HG03520 (cell line): ENCODE measurements around the gene WNT5B.

Experiments
- ATAC-seq: cut with Tn5 transposase; IDR thresholded peaks from one replicate; pipeline ENCODE4 v1.9.1; 2021; ENCODE audit warnings: mild to moderate bottlenecking, moderate library complexity; ENCODE audit not compliant: unreplicated experiment

Gene WNT5B

DNA sequence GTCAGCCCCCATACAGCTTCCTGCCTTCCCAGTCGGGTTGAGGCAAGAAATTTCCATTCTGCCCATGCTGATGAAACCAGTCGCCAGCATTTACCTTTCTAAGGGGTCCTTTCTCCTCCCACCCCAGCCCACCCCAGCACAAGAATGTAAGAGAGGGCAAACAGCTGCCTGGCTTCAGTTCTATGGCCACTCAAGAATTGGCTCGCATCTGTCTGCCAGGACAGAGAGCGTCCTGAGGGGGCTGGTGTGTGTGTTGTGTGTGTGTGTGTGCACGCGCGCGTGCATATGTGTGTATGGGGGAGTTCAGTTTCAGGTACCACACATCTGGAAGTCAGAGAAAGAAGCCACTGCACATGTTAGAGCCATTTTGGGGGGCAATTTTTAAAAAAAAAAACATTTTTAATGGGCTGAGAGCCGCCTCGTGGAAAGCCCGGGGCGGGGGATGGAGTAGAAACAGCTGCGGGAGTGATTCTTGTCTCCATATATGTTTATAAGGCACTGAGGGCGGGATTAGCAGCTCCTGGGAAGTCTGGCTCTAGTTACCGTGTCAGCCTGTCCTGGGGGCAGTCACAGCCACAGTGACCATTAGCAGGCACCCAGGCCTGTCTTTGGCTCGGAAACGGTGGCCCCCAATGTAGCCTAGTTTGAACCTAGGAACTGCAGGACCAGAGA lies at the start of gene WNT5B:
TSS of gene WNT5B (plus strand) at position 566 of the 672 bp plus-strand sequence. CDS start 2,124 bp downstream, outside the sequence.
- ATAC-seq: no peak

DNA sequence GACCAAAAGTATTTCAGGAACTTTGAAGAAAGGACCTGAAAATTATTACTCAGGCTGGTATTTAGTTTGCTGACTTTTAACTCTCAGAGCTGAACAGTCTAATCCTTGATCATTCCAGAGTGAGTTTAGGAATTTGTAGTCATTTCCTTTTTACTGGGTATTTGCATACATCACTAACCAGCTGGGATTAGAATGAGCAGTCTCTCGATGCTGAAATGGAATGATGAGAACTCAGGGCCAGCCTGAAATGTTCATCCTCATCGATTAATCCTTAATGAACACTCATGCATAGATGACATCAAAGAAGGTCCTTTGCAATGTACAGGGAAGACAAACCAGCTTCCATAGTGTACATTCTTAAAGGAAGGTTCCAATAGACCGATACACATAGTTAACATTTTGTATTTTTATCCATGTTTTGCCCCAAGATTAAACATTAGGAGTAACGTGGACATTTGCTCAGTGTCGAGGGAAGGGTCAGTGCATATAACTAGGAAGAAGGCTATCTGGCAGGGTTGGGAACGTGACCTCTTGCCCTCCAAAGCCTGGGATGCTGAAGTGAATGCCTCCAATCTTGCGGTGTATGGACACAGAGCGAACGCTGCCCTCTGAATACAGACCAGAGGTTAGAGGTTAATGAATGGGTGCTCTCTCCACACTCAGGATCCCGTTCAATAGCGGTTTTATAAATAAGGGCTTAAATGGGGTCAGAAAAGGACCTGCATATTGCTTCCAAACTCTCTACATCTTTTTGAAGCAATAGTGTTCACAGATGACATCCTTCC lies 49.2 kb upstream of the WNT5B start:
- no peak for ATAC-seq

DNA sequence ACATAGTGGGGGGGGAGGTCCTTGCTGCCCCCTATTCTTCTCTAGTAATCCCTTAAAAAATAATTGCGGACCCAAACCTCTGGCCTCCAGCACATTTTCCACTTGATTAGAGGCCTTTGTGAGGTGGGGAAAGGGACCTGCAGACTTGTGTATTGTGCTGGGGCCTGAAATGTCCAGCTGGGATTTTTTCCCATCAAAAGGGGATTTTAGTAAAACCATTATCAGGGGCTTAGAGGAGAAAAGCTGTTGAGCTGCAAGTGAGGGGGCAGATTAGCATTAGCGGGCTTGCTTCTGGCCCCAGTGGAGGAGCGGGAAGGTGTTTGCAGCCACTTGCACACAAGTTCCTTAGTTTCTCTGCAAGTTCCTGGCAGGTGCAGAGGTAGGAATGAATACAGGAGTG lies 48.5 kb upstream of the WNT5B start:
- no peak for ATAC-seq

DNA sequence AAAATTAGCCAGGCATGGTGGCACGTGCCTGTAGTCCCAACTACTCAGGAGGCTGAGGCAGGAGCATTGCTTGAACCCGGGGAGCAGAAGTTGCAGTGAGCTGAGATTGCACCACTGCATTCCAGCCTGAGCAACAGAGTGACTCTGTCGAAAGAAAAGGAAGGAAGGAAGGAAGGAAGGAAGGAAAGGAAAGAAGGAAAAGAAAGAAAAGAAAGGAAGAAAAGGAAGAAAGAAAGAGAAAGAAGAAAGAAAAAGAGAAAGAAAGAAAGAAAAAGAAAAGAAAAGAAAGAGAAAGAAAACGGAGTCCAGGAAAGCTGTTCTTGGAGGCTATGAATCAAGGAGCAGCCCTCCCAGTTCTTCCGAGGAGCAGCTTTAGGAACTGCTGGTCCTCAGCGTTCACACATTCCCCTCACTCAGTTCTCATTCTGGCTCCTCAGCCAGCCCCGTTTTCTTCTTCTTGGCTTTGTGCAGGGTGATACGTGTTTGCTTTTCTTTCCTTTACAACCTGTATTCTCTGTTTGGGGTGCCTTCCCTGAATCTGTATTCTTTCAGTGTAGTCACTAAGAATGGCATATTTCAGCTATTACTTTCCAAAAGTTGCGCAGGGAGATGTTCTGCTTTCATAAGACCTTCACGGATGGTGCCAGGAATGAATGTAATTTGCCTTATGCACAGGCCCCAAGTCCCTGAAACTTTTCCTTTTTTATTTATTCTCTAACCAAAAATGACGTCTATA lies 46.9 kb upstream of the WNT5B start:
- no peak for ATAC-seq

DNA sequence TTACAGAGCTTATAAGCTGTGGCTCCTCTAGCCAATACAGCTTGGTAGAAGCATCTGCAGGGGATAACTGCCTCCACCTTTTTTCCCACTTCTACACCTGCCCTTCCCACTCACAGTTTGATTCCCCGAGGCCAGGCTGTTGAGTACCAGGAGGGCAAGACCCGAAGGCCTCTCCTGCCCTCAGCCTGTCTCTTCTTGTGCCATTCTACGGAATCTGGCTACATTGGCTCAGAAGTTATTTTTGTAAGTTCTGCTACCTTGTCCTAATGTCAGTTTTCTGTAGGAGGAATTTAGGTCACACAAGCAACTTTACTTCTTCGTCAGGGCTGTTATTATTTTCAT lies 46.4 kb upstream of the WNT5B start:
- ATAC-seq: no peak

DNA sequence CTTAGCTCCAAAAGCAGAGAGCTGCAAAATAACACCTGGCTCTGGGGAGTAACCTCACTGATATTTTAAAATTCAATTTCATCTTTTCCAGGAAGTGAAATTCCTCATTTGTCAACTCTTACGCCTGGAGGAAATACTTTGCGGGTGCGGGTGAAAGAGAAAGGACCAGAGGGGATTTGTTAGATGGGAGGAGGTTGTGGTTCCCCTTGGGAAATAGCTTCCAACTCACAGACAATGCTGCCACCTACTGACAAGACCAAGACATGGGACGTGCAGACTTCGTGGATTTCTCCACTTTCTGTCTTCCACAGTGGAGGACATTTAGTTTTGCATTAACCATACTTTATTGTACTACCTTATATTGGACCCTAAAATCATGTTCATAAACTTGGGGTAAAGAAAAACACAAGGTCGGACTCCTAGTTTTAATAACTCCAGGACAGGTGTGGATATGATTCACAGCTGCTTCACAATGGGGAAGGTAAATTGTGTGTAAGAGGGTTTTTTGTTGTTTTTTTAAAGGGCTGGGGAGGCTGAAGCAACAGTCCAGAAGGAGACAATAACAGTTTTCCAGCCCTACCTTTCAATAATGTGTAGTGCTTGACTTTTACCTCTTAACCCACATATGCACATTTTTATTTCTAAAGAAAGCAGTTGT lies 45.5 kb upstream of the WNT5B start:
- ATAC-seq: no peak

DNA sequence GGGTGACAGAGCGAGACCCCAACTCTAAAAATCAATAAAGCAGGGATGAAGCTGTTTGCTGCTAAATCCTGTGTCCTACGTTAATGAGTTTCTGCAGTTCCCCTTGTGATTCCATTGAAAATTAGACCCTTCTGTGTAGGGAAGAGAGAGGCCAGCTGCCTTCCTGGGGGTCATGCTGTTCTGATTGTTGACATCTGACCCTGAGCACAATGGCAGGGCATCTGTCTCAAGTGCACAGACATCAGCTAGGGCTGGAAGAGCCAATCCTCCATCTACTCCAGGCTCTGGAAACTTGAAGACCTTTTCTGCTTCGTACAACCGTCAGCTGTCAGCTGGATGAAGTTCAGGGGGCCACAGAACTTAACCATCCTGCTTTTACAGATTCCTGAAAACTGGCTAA lies 44.7 kb upstream of the WNT5B start:
- ATAC-seq: no peak

DNA sequence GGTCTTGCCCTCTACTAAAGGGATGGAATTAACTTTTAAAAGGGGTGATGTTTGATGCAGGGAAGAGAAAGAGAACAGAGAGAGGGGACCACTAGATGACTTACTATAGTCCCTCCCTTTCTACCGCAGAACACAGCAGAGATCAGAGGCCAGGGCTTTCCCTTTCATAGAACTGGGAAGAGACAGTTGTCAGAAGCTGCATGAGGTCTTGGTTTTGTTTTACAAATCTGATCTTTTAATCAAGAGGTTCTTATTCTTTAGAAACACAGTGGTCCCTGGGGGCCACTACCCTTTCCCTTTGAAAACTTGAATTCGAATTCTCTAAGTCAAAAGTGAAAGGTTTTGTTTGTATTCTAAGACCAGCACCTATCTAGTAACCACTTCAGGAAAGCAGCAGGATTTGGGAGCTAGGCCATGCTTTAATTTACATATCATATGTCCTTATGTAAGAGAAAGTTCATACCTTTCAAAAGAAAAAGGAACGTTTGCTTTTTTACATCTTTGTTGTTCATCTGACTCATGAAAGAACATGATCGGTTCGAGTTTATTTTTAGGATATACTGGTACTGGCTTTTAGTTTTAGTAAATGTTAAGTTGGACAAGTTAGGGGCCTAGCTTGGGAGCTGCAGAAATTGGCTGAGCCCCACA lies 41.0 kb upstream of the WNT5B start:
- no peak for ATAC-seq

DNA sequence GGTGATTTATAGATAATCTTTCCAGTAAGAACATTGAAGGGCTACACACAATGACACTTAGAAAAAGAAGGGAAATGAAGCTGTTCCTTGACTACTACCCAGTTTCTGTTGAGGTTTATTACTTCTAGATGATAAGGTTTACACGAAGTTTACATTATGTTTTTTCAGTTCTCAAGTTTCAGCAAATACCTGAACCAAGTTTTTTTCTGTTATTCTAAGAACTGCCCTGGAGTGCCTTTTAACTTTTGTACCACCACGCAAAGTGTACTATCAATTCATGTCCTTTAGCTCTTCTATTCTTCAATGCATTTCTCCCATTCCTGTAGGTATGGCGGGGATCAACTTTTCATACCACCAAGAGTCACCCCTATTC lies 40.5 kb upstream of the WNT5B start:
- ATAC-seq: no peak

DNA sequence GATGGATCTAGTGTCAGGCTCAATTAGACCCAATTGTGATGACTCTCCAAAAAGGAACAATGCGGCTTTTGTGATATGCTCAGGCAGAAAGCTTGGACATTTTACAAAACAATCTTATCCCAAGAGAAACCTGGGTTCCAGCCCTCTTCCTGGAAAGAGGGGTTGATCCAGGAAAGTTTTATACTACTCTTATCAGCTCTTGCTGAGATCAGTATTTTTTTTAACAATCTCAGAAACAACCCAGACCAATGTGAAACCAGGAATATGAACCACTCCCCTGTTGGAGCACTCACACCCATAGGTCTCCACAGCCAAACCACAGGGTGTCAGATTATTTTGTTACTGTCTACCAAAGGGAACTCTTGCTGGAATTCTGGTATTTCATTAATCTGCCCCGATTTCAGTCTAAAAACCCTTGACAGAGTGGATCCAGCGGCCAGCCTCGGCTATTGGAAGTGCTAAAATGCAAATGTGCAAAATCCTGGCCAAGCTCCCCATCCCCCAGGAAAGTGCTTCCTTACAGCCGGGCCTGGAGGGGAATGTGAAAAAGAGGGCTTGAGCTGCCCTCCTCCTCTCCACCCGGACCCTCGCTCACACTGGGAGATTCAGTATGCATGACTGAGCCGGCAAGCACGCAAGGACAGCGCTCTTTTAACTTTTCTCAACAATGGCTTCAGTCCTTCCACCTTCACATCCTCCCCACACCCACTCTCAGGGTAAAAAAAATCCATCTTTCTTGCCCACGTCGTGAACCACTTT lies 38.6 kb upstream of the WNT5B start:
- no peak for ATAC-seq

DNA sequence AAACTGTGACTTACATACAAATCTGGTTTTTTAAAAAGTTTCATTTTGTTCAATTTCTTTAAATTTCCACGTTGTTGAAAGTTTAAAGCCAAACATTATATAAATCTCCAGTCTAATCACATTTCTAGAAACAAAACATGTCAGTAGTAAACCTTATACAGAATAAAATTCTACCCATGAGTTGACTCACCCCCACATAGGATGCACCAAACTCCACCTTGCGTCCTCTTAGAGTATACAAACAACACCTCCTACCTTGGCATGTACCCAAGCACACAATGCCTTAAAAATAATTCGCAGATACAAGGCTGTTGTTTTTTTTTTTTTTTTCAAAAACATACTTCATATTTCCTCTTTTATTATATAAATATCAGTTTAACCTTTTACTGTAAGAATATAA lies 38.0 kb upstream of the WNT5B start:
- ATAC-seq: no peak

DNA sequence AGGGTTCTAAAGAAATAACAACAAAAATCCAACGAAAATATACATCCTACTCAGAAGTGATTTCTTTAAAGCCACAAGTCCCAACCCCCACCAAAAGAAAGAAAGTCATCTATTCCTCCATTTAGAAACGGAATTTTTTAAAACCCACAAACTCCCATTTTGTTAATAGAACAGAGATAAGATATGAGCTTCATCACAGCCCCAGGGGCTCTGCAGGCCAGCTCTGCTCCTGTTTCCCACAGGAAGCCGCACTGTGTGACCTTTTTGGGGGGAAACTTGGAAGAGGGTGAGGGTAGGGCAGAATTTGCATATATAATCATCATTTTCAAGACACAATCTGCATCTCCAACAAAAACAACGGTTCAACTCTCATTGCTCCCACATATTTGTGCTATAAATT lies 37.5 kb upstream of the WNT5B start:
- ATAC-seq: no peak

DNA sequence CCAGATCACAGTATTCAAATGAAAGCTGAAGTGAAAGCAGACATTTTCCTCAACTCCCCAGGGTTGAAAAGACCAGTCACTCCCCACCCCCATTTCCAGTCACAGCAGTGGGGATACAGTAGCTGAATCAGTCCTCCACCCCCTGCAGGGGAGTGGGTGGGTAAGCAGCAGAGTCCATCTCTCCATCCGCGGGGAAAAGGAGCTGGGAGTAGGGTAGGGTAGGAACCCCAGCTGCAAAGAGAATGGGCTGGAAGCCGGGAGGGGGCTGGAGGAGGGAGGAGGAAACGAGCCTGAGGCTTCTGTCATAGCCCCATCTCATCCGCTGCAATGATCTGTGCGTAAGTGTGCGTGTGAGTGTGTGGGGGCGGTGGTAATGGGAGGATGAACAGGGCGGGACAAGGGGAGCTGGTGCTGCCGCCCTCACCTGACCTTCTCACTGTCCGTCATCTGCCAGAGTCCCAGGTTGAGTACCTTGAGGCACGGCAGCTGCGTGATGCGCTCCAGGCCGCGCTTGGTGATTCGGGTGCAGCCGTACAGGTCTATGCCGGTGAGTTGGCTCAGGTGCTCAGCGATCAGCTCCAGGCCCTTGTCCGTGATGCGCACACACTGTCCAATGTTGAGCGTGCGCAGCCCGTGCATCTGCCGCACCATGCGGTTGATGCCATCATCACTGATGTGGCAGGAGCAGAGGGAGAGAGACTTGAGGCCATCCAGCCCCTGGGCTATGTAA lies 36.4 kb upstream of the WNT5B start:
- ATAC-seq: no peak

DNA sequence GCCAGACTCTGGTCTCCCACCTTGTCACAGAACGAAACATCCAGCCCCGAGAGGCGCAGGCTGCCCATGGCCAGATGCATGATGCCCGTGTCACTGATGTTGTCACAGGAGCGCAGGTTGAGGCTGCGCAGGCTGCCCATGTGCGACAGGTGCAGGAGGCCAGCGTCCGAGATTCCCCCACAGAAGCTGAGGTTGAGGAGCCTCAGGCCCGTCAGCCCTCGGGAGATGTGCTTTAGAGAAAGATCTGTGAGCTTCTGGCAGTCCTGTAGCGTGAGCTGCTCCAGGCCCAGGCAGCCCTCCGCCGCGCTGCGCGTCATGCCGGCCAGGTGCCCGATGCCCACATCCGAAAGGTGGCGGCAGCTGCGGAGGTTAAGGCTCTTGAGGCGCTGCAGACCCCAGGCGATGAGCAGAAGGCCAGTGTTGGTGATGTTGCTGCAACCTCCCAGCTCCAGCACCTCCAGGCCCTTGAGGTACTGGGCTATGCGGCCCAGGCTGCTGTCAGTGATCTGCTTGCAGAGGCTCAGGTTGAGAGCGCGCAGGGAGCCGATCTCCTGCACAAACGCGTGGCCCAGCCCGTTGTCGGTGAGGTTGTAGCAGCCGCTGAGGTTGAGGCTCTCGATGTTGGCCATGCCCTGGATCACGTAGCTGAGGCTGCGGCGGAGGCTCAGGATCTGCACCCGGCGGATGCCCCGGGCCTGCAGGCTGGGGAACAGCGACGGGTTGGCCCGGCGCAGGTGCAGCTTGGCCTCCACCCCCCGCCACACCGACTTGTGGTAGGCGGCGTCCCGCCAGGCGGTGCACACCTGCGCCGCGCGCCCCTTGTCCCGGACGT lies 35.6 kb upstream of the WNT5B start:
- peak; percentile 15 for ATAC-seq

DNA sequence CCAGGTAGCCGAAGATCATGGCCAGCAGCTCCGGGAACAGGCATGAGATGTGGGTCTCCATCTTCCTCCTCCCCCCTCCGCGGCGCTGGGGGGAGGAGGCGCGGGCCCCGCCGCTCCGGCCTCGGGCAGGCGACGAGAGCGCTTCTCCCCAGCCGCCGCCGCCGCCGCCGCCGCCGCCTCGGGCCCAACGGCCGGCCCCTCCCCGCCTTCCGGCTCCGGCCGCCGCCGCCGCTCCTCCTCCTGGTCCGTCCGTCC lies 35.1 kb upstream of the WNT5B start:
- ATAC-seq: peak; percentile 32

DNA sequence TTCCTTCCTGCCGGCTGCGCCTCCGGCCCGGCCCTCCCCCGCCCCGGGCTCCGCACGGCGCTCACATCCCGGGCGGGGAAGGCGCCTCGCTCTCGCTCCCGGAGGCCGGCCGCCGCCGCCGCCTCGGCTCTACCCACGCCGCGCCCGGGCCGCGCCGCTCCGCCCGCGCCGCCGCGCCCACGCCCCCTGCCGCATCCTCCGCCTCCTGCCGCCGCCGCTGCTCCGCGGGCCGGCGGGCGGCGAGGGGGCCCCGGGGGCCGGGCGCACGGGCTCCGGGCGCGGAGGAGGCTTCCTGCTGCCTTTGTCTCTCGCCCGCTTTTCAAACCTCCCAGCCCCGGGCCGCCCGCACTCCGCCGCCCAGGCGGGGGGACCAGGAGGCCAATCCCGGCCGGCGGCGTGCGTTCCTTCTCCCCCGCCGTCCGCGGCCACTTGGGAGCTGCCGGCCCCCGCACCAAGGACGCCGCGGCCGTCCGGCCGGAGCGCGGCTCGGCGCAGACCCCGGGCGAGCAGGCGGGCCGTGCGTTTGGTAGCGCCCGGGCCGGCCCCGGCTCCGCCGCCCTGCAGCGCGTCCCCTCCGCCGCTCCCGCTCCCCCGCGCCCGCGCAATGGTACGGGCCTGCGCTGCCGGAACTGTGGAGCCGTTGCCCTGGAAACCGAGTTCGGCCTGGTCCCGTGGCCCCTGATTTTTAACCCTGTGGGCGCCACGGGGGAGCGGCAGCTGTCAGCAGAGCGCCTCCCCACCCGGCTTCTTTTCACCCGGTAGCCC lies 34.6 kb upstream of the WNT5B start, which contains the start of gene FBXL14:
TSS of gene FBXL14 (minus strand) at position 321 of the 765 bp plus-strand sequence. CDS start 515 bp downstream, outside the sequence.
- ATAC-seq: peak; percentile 45

DNA sequence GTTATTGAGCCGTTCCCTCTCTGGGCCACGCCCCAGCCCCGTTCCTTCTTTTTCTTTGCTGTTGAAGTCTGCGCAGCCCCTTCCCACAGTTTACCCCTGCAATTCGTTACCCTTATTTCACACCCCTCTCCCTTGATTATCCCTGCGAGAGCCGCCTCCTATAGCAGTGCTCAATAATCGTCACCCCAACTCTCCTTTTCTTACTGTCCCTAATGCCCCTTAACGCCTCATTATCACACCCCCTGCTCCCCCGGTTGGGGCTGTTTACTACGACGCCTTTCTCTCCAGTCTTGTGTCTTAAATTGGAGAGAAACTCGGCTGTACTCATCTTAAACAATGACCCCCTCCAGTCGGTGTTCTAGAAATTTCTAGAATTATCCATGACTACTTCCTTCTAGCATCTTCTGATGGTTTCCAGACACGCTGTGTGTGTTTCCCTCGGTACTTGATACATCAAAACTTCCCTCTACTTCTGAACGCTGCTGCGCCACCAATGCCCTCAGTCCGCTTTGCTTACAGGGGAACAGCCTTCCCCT lies 33.9 kb upstream of the WNT5B start:
- no peak for ATAC-seq
